HFFc6 (cell line): ENCODE measurements around the gene RPRD1B. TPM values are rescaled to one million over a fixed set of nuclear protein-coding genes. Genes with fewer than 3 reads are reported as not detected.
A peak's percentile ranks its signal among the peaks of the same experiment; 100 is the strongest.

ENCODE experiments used
- DNase-seq: peaks from one replicate; pipeline ENCODE4 v3.0.0-alpha.2; 2018
- H3K27ac Mint-ChIP-seq: 2 replicates; pipeline ENCODE4 v1.8.0; 2020; ENCODE audit warnings: mild to moderate bottlenecking, mixed read lengths
- H3K27me3 Mint-ChIP-seq: 2 replicates; pipeline ENCODE4 v1.8.0; 2021; ENCODE audit warnings: mild to moderate bottlenecking, moderate library complexity, mixed read lengths; ENCODE audit not compliant: insufficient read depth
- H3K36me3 Mint-ChIP-seq: 2 replicates; pipeline ENCODE4 v1.8.0; 2021; ENCODE audit warnings: low read depth, mixed read lengths
- H3K4me1 Mint-ChIP-seq: 2 replicates; pipeline ENCODE4 v1.8.0; 2020; ENCODE audit warnings: low read depth, mixed read lengths
- H3K4me3 Mint-ChIP-seq: 2 replicates; pipeline ENCODE4 v1.8.0; 2020; ENCODE audit warnings: mild to moderate bottlenecking, moderate library complexity, mixed read lengths
- H3K9me3 Mint-ChIP-seq: 2 replicates; pipeline ENCODE4 v1.8.0; 2020; ENCODE audit warnings: mild to moderate bottlenecking, mixed read lengths
- CTCF ChIP-seq: fragments of 200-600 bp; sonication (generic); IDR thresholded peaks from 2 replicates; pipeline ENCODE4 v1.5.0; 2021; ENCODE audit warnings: antibody characterized with exemption, mild to moderate bottlenecking
- total RNA-seq, 6 experiments: library from RNA; stranded (reverse); fragmentation: NEBNext Ultra II Directional; extraction: Animal tissue kit (Norgen Biotek cat#: 25700); gene quantifications; 2 replicates in 1 of 6; 3 replicates in 5 of 6; pipeline ENCODE4 v1.2.3, GENCODE V29; 2021

The RPRD1B gene
- total RNA-seq, 6 experiments from 2014 or later = 15.9 to 20.2 (median 19.2) TPM

GRCh38 chr20:37991908-37992307, 41.6 kb upstream of the RPRD1B start:
- Mint-ChIP-seq H3K36me3 (peaks cover 13% of the 10 kb centered on the region), H3K4me3 (no peak overlapping the region), H3K9me3 (no peaks in the 10 kb centered on the region), H3K27ac (no peak overlapping the region), H3K27me3 (no peaks in the 10 kb centered on the region), H3K4me1 (peaks cover 44% of the 10 kb centered on the region)
- no peak for TF ChIP-seq CTCF
- DNase-seq = no peak

GRCh38 chr20:37992802-37993409, 40.6 kb upstream of the RPRD1B start:
- DNase-seq = peak; percentile 87
- Mint-ChIP-seq H3K4me1 (peaks cover 44% of the 10 kb centered on the region), H3K9me3 (no peaks in the 10 kb centered on the region), H3K27me3 (no peaks in the 10 kb centered on the region), H3K4me3 (no peak overlapping the region), H3K27ac (peak overlapping the region; percentile 47; the same call in 1 of the 2 replicates), H3K36me3 (peaks cover 13% of the 10 kb centered on the region)
- TF ChIP-seq CTCF = peak; percentile 90

GRCh38 chr20:37994512-37994911, 39.0 kb upstream of the RPRD1B start:
- peaks cover 14% of the 10 kb centered on the region for H3K36me3 Mint-ChIP-seq
- H3K4me1 Mint-ChIP-seq = peaks cover 48% of the 10 kb centered on the region
- no peak for DNase-seq
- no peak overlapping the region for H3K4me3 Mint-ChIP-seq
- no peaks in the 10 kb centered on the region for H3K9me3 Mint-ChIP-seq
- TF ChIP-seq CTCF = no peak
- no peaks in the 10 kb centered on the region; the same call in 1 of the 2 replicates for H3K27me3 Mint-ChIP-seq
- H3K27ac Mint-ChIP-seq = no peak overlapping the region

GRCh38 chr20:37995856-37996605, 37.5 kb upstream of the RPRD1B start:
- Mint-ChIP-seq H3K4me1 (peaks cover 49% of the 10 kb centered on the region), H3K36me3 (peaks cover 23% of the 10 kb centered on the region), H3K27ac (no peak overlapping the region), H3K4me3 (no peak overlapping the region), H3K9me3 (no peaks in the 10 kb centered on the region), H3K27me3 (no peaks in the 10 kb centered on the region; the same call in 1 of the 2 replicates)
- no peak for TF ChIP-seq CTCF
- DNase-seq = no peak

- Mint-ChIP-seq H3K27ac (no peak overlapping the region), H3K36me3 (peaks cover 24% of the 10 kb centered on the region), H3K27me3 (no peaks in the 10 kb centered on the region; the same call in 1 of the 2 replicates), H3K4me3 (no peak overlapping the region), H3K9me3 (no peaks in the 10 kb centered on the region), H3K4me1 (peaks cover 54% of the 10 kb centered on the region)
- no peak for DNase-seq
- no peak for TF ChIP-seq CTCF
These were observed 36.0 kb upstream of the RPRD1B start for GRCh38 chr20:37997516-37997915.
